ENCODE data around the gene BLCAP.
A peak's percentile ranks its signal among the peaks of the same experiment; 100 is the strongest.

BLCAP gene

DNA sequence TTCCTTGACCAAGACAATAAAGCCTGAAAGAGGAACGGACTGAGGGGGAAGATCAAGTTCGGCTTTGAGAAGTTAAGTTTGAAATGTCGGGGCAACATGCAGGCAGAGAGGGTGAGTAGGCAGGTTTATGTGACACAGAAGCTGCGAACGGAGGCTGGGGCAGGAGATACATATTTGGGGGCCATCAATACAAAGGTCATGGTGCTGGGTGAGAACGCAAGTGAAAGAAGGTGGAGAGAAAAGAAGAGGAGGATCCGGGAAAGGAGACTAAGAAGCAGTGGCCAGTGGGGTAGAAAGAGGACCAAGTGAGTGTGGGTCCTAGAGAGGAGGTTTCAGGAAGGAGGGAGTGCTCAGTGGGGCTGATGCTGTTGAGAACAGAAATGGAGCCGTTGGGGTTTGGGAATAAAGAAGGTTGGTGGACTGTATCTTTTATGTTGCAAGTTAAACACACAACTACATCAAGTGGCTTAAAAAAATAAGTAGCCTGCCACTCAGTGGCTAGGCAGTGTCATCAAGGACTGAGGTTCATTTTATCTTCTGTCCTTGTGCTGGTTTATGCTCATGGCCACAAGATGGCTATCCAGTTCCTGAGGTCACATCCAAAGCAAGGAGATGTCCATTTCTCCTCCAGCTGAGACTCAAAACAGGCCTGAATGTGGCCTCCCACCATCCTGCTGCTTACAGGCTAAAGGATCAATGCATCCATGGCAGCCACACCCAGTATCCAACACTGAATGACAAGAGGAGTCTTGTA, 1.7 kb upstream of the BLCAP start:
- no peak overlapping the region for H3K4me3 ChIP-seq (ENCODE audit: low read length in 2 of 2)
- H3K4me1 ChIP-seq (ENCODE audit: control insufficient read depth, insufficient read depth, low read length), result peaks cover 34% of the 10 kb centered on the region
- H3K27me3 ChIP-seq (ENCODE audit: control insufficient read depth in 1 of 2, insufficient read depth in 2 of 2, low read length in 2 of 2), result no peaks in the 10 kb centered on the region
- H3K27ac ChIP-seq (ENCODE audit: low read length), result no peak overlapping the region
- H3K36me3 ChIP-seq (ENCODE audit: control insufficient read depth in 2 of 2, insufficient read depth in 2 of 2, low read length in 2 of 2), result peaks cover 0 to 7% of the 10 kb centered on the region in 2 donors
- H3K9me3 ChIP-seq (ENCODE audit: control insufficient read depth in 2 of 2, low read length in 2 of 2), result no peaks in the 10 kb centered on the region
- H3K9ac ChIP-seq (ENCODE audit: low read length in 2 of 2), result no peak overlapping the region

- Histone ChIP-seq H3K4me3 (ENCODE audit: low read length in 2 of 2) (peak overlapping the region; percentile 79 to 98), H3K36me3 (ENCODE audit: control insufficient read depth in 2 of 2, insufficient read depth in 2 of 2, low read length in 2 of 2) (peaks cover 0 to 7% of the 10 kb centered on the region in 2 donors), H3K9me3 (ENCODE audit: control insufficient read depth in 2 of 2, low read length in 2 of 2) (no peaks in the 10 kb centered on the region), H3K27me3 (ENCODE audit: control insufficient read depth in 1 of 2, insufficient read depth in 2 of 2, low read length in 2 of 2) (no peaks in the 10 kb centered on the region), H3K27ac (ENCODE audit: low read length) (peak overlapping the region; percentile 96), H3K4me1 (ENCODE audit: control insufficient read depth, insufficient read depth, low read length) (peaks cover 39% of the 10 kb centered on the region), H3K9ac (ENCODE audit: low read length in 2 of 2) (peak overlapping the region; percentile 90 to 98)
These were observed 954 bp upstream of the BLCAP start for GRCh38 chr20:37528446-37529213.

DNA sequence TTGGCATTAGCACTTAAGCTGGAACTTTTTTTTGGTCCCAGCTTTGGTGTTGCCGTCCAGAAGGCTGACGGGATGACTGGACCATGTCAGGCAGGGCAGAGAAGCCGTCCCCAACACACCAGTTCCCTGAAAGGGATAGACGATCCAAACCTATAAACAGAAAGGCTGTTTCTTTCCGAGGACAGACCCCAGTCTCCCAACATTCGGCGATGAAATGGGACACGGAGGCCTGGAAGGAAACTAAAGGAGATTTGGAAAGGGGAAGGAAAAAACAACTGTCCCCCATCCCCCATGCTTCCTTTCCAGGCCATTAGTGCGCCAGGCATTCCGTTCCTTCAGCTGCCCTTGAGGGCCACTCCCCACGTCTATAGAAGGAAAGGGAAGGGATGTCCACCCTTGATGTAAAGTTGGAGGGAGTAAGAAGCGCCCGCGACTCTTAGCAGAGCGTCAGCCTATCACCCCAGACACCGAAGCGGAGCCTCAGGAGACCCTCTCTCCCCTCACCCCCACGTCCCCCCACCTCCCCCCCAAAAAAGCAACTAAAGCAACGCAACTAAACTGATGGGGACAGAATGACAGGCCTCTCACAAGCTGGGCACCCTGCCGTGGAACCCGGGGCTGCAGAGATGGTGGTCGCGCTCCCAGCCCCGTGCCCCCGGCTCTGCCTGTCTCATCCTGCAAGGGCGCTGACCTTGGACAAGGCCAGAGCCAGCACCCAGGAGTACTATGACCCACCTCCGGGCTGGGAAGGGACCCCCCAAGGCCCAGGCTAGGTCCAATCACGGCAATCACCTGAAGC, 638 bp downstream of the BLCAP start:
- H3K36me3 ChIP-seq (ENCODE audit: control insufficient read depth in 2 of 2, insufficient read depth in 2 of 2, low read length in 2 of 2), result peaks cover 0 to 7% of the 10 kb centered on the region in 2 donors
- H3K4me3 ChIP-seq (ENCODE audit: low read length in 2 of 2), result peak overlapping the region; percentile 79 to 98
- no peaks in the 10 kb centered on the region for H3K9me3 ChIP-seq (ENCODE audit: control insufficient read depth in 2 of 2, low read length in 2 of 2)
- H3K9ac ChIP-seq (ENCODE audit: low read length in 2 of 2), result peak overlapping the region; percentile 90 to 98
- H3K27ac ChIP-seq (ENCODE audit: low read length), result peak overlapping the region; percentile 96
- H3K27me3 ChIP-seq (ENCODE audit: control insufficient read depth in 1 of 2, insufficient read depth in 2 of 2, low read length in 2 of 2), result no peaks in the 10 kb centered on the region
- peaks cover 49% of the 10 kb centered on the region for H3K4me1 ChIP-seq (ENCODE audit: control insufficient read depth, insufficient read depth, low read length)

DNA sequence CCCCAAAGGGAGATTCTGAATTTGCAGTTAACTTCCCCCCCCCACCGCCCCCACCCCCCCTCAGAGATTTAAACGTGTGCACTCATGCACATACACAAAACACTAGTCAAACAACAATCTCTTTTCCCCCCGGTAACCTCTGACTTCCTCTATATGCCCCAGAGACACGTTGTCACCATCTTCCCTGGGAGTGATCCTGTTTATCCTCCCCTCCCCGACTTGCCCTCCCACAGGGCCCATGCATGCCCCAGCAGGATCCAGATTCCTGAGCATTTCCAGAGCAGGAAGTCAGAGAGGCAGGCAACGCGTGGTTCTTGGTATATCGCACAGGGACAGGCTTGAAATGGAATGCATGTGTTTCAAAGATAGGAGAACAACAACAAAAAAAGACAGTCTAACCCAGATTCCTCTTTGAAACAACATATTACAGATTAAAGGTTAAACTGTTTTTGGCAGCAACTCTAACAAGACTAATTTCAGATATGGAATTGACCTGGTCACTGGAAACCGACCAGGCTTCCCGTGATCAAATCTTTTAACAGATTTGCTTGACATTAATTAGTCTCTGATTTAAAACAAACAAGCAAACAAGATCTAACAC, 1.3 kb downstream of the BLCAP start:
- peaks cover 51% of the 10 kb centered on the region for H3K4me1 ChIP-seq (ENCODE audit: control insufficient read depth, insufficient read depth, low read length)
- peak overlapping the region; percentile 82 to 90 for H3K9ac ChIP-seq (ENCODE audit: low read length in 2 of 2)
- H3K9me3 ChIP-seq (ENCODE audit: control insufficient read depth in 2 of 2, low read length in 2 of 2), result no peaks in the 10 kb centered on the region
- peak overlapping the region; percentile 79 to 98 for H3K4me3 ChIP-seq (ENCODE audit: low read length in 2 of 2)
- H3K27ac ChIP-seq (ENCODE audit: low read length), result peak overlapping the region; percentile 96
- H3K27me3 ChIP-seq (ENCODE audit: control insufficient read depth in 1 of 2, insufficient read depth in 2 of 2, low read length in 2 of 2), result no peaks in the 10 kb centered on the region
- H3K36me3 ChIP-seq (ENCODE audit: control insufficient read depth in 2 of 2, insufficient read depth in 2 of 2, low read length in 2 of 2), result peaks cover 0 to 7% of the 10 kb centered on the region in 2 donors

DNA sequence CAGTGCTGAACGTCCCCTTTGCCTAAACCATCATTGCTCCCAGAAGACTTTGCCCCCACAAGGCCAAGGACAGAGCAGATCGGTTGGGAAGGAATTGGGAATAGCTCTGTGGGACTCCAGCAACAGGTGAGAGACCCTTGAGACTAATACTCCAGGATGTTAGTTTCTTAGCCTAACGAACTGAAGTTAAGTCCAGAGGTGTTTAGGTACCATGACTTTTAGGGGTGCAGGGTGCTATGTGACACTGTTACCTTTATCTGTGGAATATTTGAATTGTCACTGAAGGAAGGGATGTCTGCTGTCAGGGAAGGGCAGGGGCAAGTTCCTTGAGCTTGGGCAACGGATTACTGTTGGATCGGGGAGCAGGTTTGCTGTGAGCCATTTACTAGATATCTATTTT, 1.9 kb downstream of the BLCAP start:
- H3K36me3 ChIP-seq (ENCODE audit: control insufficient read depth in 2 of 2, insufficient read depth in 2 of 2, low read length in 2 of 2), result peaks cover 0 to 7% of the 10 kb centered on the region in 2 donors
- H3K9me3 ChIP-seq (ENCODE audit: control insufficient read depth in 2 of 2, low read length in 2 of 2), result no peaks in the 10 kb centered on the region
- no peaks in the 10 kb centered on the region for H3K27me3 ChIP-seq (ENCODE audit: control insufficient read depth in 1 of 2, insufficient read depth in 2 of 2, low read length in 2 of 2)
- H3K4me1 ChIP-seq (ENCODE audit: control insufficient read depth, insufficient read depth, low read length), result peaks cover 56% of the 10 kb centered on the region
- peak overlapping the region; percentile 21 to 63 for H3K4me3 ChIP-seq (ENCODE audit: low read length in 2 of 2)
- H3K9ac ChIP-seq (ENCODE audit: low read length in 2 of 2), result no peak overlapping the region
- peak overlapping the region; percentile 96 for H3K27ac ChIP-seq (ENCODE audit: low read length)

- Histone ChIP-seq H3K4me3 (ENCODE audit: low read length in 2 of 2) (peak overlapping the region in 1 of 2 donors; percentile 63), H3K27me3 (ENCODE audit: control insufficient read depth in 1 of 2, insufficient read depth in 2 of 2, low read length in 2 of 2) (no peaks in the 10 kb centered on the region), H3K27ac (ENCODE audit: low read length) (peak overlapping the region; percentile 55), H3K36me3 (ENCODE audit: control insufficient read depth in 2 of 2, insufficient read depth in 2 of 2, low read length in 2 of 2) (peaks cover 0 to 7% of the 10 kb centered on the region in 2 donors), H3K4me1 (ENCODE audit: control insufficient read depth, insufficient read depth, low read length) (peaks cover 63% of the 10 kb centered on the region), H3K9me3 (ENCODE audit: control insufficient read depth in 2 of 2, low read length in 2 of 2) (no peaks in the 10 kb centered on the region), H3K9ac (ENCODE audit: low read length in 2 of 2) (peak overlapping the region in 1 of 2 donors; percentile 47)
These were observed 2.6 kb downstream of the BLCAP start for GRCh38 chr20:37524859-37525708.

- Histone ChIP-seq H3K4me3 (ENCODE audit: low read length in 2 of 2) (peak overlapping the region in 1 of 2 donors; percentile 40), H3K9ac (ENCODE audit: low read length in 2 of 2) (peak overlapping the region in 1 of 2 donors; percentile 47), H3K9me3 (ENCODE audit: control insufficient read depth in 2 of 2, low read length in 2 of 2) (no peaks in the 10 kb centered on the region), H3K36me3 (ENCODE audit: control insufficient read depth in 2 of 2, insufficient read depth in 2 of 2, low read length in 2 of 2) (peaks cover 0 to 7% of the 10 kb centered on the region in 2 donors), H3K4me1 (ENCODE audit: control insufficient read depth, insufficient read depth, low read length) (peaks cover 73% of the 10 kb centered on the region), H3K27me3 (ENCODE audit: control insufficient read depth in 1 of 2, insufficient read depth in 2 of 2, low read length in 2 of 2) (no peaks in the 10 kb centered on the region), H3K27ac (ENCODE audit: low read length) (peak overlapping the region; percentile 55)
These were observed 3.6 kb downstream of the BLCAP start for GRCh38 chr20:37523911-37524700.

- no peak overlapping the region for H3K9ac ChIP-seq (ENCODE audit: low read length in 2 of 2)
These were observed 4.7 kb downstream of the BLCAP start for GRCh38 chr20:37523012-37523391.

More at GRCh38 chr20:37523012-37523391, 4.7 kb downstream of the BLCAP start:
- peaks cover 0 to 7% of the 10 kb centered on the region in 2 donors for H3K36me3 ChIP-seq (ENCODE audit: control insufficient read depth in 2 of 2, insufficient read depth in 2 of 2, low read length in 2 of 2)
- H3K27ac ChIP-seq (ENCODE audit: low read length), result peak overlapping the region; percentile 37
- no peaks in the 10 kb centered on the region for H3K27me3 ChIP-seq (ENCODE audit: control insufficient read depth in 1 of 2, insufficient read depth in 2 of 2, low read length in 2 of 2)
- no peaks in the 10 kb centered on the region for H3K9me3 ChIP-seq (ENCODE audit: control insufficient read depth in 2 of 2, low read length in 2 of 2)
- H3K4me3 ChIP-seq (ENCODE audit: low read length in 2 of 2), result peak overlapping the region in 1 of 2 donors; percentile 47
- peaks cover 77% of the 10 kb centered on the region for H3K4me1 ChIP-seq (ENCODE audit: control insufficient read depth, insufficient read depth, low read length)

Measured in stomach smooth muscle (tissue), 2 donors.